Coronary artery (tissue), 2 donors: ENCODE measurements around the gene TMEM255B.
"Not testable (repeated sequence)": the region's sequence is repeated elsewhere in the genome, so short reads cannot be mapped to it uniquely, and the experiment has no call there.

Experiments
- DNase-seq: peaks from one replicate; pipeline ENCODE4 v3.0.0-alpha.2; 2017; ENCODE audit warnings: low spot score
- H3K27ac ChIP-seq, 2 donors: fragments of 200-600 bp; sonication (generic); one replicate each; pipeline ENCODE4 v1.5.1; 2016 to 2019
- H3K4me3 ChIP-seq: fragments of 200-600 bp; sonication (generic); 2 replicates; pipeline ENCODE4 v1.5.1; 2016; ENCODE audit warnings: mild to moderate bottlenecking, moderate library complexity
- TF ChIP-seq, protein P1 (sequence below): fragments of 200-600 bp; sonication (generic); IDR thresholded peaks from one replicate; pipeline ENCODE4 v1.5.1; 2019; ENCODE audit warnings: antibody characterized with exemption

The TMEM255B gene

DNA sequence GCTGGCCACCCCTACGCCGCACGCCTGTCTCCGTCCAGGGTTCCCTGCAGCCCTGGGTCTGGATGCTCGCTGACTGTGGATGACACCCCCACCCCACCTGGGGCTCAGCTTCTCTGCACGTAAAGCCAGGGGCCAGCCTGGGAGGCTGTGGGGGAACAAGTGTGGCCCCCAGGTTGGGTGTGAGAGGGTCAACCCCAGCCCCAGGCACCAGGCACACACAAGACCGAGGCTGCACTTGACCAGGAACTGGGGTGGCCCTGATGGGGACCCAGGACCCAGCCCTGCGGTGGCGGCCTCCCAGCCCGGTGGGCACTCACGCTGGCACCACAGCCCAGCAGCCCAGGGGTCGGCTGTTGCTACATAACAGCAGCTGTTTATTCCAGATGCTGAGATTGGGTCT is 63.2 kb downstream of the TMEM255B start:
- H3K27ac ChIP-seq = peak overlapping the region in 1 of 2 donors; percentile 87
- H3K4me3 ChIP-seq = no peak overlapping the region
- no peak for DNase-seq

GRCh38 chr13:113822956-113823744 is 64.1 kb downstream of the TMEM255B start:
- Histone ChIP-seq H3K27ac (no peak overlapping the region), H3K4me3 (no peak overlapping the region)
- TF ChIP-seq, protein P1, sequence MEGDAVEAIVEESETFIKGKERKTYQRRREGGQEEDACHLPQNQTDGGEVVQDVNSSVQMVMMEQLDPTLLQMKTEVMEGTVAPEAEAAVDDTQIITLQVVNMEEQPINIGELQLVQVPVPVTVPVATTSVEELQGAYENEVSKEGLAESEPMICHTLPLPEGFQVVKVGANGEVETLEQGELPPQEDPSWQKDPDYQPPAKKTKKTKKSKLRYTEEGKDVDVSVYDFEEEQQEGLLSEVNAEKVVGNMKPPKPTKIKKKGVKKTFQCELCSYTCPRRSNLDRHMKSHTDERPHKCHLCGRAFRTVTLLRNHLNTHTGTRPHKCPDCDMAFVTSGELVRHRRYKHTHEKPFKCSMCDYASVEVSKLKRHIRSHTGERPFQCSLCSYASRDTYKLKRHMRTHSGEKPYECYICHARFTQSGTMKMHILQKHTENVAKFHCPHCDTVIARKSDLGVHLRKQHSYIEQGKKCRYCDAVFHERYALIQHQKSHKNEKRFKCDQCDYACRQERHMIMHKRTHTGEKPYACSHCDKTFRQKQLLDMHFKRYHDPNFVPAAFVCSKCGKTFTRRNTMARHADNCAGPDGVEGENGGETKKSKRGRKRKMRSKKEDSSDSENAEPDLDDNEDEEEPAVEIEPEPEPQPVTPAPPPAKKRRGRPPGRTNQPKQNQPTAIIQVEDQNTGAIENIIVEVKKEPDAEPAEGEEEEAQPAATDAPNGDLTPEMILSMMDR = no peak
- DNase-seq = no peak

More for the DNA sequence above, 63.2 kb downstream of the TMEM255B start:
- TF ChIP-seq, protein P1 = no peak

DNA sequence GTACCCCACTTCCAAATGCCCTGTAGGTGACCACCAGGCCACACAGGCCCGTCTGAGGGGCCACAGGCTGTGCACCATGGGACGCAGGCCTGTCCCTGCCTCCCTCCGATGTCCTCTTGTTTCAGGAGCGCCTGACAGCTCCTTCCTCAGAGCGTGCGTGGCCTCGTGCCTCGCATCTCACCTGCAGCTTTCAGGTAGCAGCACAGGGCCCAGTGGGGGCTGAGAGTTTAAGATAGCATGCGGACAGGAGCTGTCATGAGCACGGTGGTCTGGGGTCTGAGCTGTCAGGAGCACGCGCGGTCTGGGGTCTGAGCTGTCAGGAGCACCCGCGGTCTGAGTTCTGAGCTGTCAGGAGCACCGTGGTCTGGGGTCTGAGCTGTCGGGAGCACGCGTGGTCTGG is 64.7 kb downstream of the TMEM255B start:
- no peak for DNase-seq

GRCh38 chr13:113825841-113826240 is 66.8 kb downstream of the TMEM255B start:
- DNase-seq = no peak
- TF ChIP-seq, protein P1 = no peak

More for the DNA sequence above, 64.7 kb downstream of the TMEM255B start:
- H3K4me3 ChIP-seq = no peak overlapping the region
- TF ChIP-seq, protein P1 = no peak
- H3K27ac ChIP-seq = no peak overlapping the region

GRCh38 chr13:113826446-113826845 is 67.4 kb downstream of the TMEM255B start:
- DNase-seq, H3K4me3 ChIP-seq, H3K27ac ChIP-seq: not testable (repeated sequence)

More at GRCh38 chr13:113825841-113826240, 66.8 kb downstream of the TMEM255B start:
- Histone ChIP-seq H3K4me3 (no peak overlapping the region), H3K27ac (no peak overlapping the region)

- Histone ChIP-seq H3K4me3 (no peak overlapping the region), H3K27ac (no peak overlapping the region)
- TF ChIP-seq, protein P1 = no peak
- no peak for DNase-seq
These were observed 68.0 kb downstream of the TMEM255B start for GRCh38 chr13:113827021-113827420.

GRCh38 chr13:113828282-113828825 is 69.3 kb downstream of the TMEM255B start:
- Histone ChIP-seq H3K27ac (no peak overlapping the region), H3K4me3 (no peak overlapping the region)
- no peak for DNase-seq
- TF ChIP-seq, protein P1 = no peak

DNA sequence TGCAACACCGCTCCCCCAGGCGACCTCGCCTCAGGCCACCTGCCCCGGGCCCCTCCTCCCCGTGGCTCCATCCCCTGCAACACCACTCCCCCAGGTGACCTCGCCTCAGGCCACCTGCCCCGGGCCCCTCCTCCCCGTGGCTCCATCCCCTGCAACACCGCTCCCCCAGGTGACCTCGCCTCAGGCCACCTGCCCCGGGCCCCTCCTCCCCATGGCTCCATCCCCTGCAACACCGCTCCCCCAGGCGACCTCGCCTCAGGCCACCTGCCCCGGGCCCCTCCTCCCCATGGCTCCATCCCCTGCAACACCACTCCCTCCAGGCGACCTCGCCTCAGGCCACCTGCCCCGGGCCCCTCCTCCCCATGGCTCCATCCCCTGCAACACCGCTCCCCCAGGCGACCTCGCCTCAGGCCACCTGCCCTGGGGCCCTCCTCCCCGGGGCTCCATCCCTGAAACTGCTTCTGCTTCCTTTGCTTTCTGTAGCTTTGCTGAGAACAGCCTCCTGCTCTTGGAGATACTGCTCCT is 71.5 kb downstream of the TMEM255B start:
- DNase-seq, H3K27ac ChIP-seq: not testable (repeated sequence)

More for the DNA sequence above, 71.5 kb downstream of the TMEM255B start:
- not testable (repeated sequence) for H3K4me3 ChIP-seq
